ENCODE results near the gene TEC. TPM values are rescaled to one million over a fixed set of nuclear protein-coding genes. Genes with fewer than 3 reads are reported as not detected.
"Not testable (repeated sequence)": the region's sequence is repeated elsewhere in the genome, so short reads cannot be mapped to it uniquely, and the experiment has no call there.

The TEC gene
- polyA plus RNA-seq, 1 of the 3 experiments (the other 2 are of a cell fraction) = 0.85 TPM

DNA sequence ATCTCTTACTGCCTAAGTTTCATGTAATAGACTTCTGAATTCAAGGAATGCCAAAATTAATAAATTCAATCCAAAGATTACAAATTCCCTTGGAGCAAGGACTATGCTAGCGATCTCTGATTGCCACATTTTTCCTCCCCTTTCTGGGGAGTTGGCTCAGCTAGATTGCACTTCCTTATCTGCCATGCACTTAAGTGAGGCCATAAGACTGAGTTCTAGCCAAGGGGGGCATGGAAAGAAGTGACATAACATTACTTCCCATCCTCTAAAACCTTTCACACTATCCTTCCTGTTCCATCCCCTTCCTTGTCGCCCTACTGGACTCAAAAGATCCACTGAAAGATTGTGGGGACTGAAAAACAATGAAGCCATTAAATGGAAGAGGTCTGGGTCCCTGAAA is 81.8 kb downstream of the TEC start:
- no peaks in the 10 kb centered on the region for H3F3A ChIP-seq (replicated peaks; ENCODE audit: insufficient read depth)
- H2AFZ ChIP-seq (ENCODE audit: low read depth) = no peak overlapping the region
- TF ChIP-seq ELF1 (IDR thresholded peaks at IDR 0.05) = no peak
- no peak for TF ChIP-seq RCOR1 (IDR thresholded peaks at IDR 0.05; ENCODE audit: low read length)
- TF ChIP-seq GATA2 (CRISPR knock-in tag; IDR thresholded peaks at IDR 0.05) = no peak
- no peak for TF ChIP-seq TEAD4 (IDR thresholded peaks at IDR 0.05; ENCODE audit: borderline replicate concordance, insufficient read depth)
- TF ChIP-seq NRF1 (IDR thresholded peaks at IDR 0.05; ENCODE audit: low read depth, low read length) = no peak
- TF ChIP-seq TCF12 (IDR thresholded peaks at IDR 0.05) = no peak
- no peak for TF ChIP-seq FOXM1 (IDR thresholded peaks at IDR 0.05; ENCODE audit: low read depth)
- no peak for TF ChIP-seq SIN3A (IDR thresholded peaks at IDR 0.05; ENCODE audit: borderline replicate concordance, low read depth, low read length)
- 50% methylated on average over 2 of the region's 2 CpGs for WGBS (ENCODE audit: low lambda C conversion rate)
- ChIA-PET CTCF (no interaction called here), POLR2A (no interaction called here)
- H3K4me3 ChIP-seq (ENCODE audit: low read depth in 2 of 2, low read length in 1 of 2) = no peak overlapping the region
- H3K27me3 ChIP-seq (ENCODE audit: insufficient read depth) = no peaks in the 10 kb centered on the region
- H3K4me2 ChIP-seq = no peak overlapping the region
- H3K27ac ChIP-seq (ENCODE audit: low read depth in 2 of 2, low read length in 1 of 2) = no peak overlapping the region
- DNase-seq = no peak
- H3K79me2 ChIP-seq (ENCODE audit: insufficient read depth) = no peaks in the 10 kb centered on the region
- no peaks in the 10 kb centered on the region for H4K20me1 ChIP-seq (ENCODE audit: insufficient read depth)
- H3K9me2 ChIP-seq = no peaks in the 10 kb centered on the region
- no peaks in the 10 kb centered on the region for H3K9me3 ChIP-seq
- H3K9ac ChIP-seq = no peak overlapping the region
- H3K36me3 ChIP-seq (replicated peaks in 1 of 2; ENCODE audit: control insufficient read depth in 1 of 2, insufficient read depth in 2 of 2, low read length in 1 of 2) = no peaks in the 10 kb centered on the region
- H3K4me1 ChIP-seq (ENCODE audit: control insufficient read depth in 1 of 2, insufficient read depth in 2 of 2, low read depth in 1 of 2, low read length in 1 of 2) = no peaks in the 10 kb centered on the region; a peak in 1 of 4 replicates

DNA sequence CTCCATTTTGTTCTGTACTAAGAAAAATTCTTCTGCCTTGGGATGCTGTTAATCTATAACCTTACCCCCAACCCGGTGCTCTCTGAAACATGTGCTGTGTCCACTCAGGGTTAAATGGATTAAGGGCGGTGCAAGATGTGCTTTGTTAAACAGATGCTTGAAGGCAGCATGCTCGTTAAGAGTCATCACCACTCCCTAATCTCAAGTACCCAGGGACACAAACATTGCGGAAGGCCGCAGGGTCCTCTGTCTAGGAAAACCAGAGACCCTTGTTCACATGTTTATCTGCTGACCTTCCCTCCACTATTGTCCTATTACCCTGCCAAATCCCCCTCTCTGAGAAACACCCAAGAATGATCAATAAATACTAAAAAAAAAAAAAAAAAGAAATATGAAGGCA is 82.6 kb downstream of the TEC start:
- H3K27ac ChIP-seq (ENCODE audit: low read depth in 2 of 2, low read length in 1 of 2); H3K9me2 ChIP-seq; H3K4me2 ChIP-seq; H3K4me3 ChIP-seq (ENCODE audit: low read depth in 2 of 2, low read length in 1 of 2); POLR2A ChIA-PET; H2AFZ ChIP-seq (ENCODE audit: low read depth); H3K36me3 ChIP-seq (replicated peaks in 1 of 2; ENCODE audit: control insufficient read depth in 1 of 2, insufficient read depth in 2 of 2, low read length in 1 of 2); DNase-seq; H3K9me3 ChIP-seq; H3K79me2 ChIP-seq (ENCODE audit: insufficient read depth); H4K20me1 ChIP-seq (ENCODE audit: insufficient read depth); H3K4me1 ChIP-seq (ENCODE audit: control insufficient read depth in 1 of 2, insufficient read depth in 2 of 2, low read depth in 1 of 2, low read length in 1 of 2); H3K27me3 ChIP-seq (ENCODE audit: insufficient read depth); H3F3A ChIP-seq (replicated peaks; ENCODE audit: insufficient read depth); CTCF ChIA-PET; H3K9ac ChIP-seq: not testable (repeated sequence)
- WGBS (ENCODE audit: low lambda C conversion rate) = 64% methylated on average over 3 of the region's 5 CpGs

DNA sequence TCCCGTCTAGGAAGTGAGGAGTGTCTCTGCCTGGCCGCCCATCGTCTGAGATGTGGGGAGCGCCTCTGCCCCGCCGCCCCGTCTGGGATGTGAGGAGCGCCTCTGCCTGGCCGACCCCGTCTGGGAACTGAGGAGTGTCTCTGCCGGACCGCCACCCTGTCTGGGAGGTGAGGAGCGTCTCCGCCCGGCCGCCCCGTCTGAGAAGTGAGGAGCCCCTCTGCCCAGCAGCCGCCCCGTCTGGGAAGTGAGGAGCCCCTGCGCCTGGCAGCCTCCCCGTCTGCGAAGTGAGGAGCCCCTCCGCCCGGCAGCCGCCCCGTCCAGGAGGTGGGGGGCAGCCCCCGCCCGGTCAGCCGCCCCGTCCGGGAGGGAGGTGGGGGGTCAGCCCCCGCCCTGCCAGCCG is 83.2 kb downstream of the TEC start:
- H2AFZ ChIP-seq (ENCODE audit: low read depth); H3F3A ChIP-seq (replicated peaks; ENCODE audit: insufficient read depth); H4K20me1 ChIP-seq (ENCODE audit: insufficient read depth); H3K9me2 ChIP-seq; H3K79me2 ChIP-seq (ENCODE audit: insufficient read depth); CTCF ChIA-PET; H3K9ac ChIP-seq; H3K4me3 ChIP-seq (ENCODE audit: low read depth in 2 of 2, low read length in 1 of 2); H3K27me3 ChIP-seq (ENCODE audit: insufficient read depth); POLR2A ChIA-PET; H3K27ac ChIP-seq (ENCODE audit: low read depth in 2 of 2, low read length in 1 of 2); DNase-seq; H3K9me3 ChIP-seq; H3K4me2 ChIP-seq; H3K36me3 ChIP-seq (replicated peaks in 1 of 2; ENCODE audit: control insufficient read depth in 1 of 2, insufficient read depth in 2 of 2, low read length in 1 of 2); H3K4me1 ChIP-seq (ENCODE audit: control insufficient read depth in 1 of 2, insufficient read depth in 2 of 2, low read depth in 1 of 2, low read length in 1 of 2): not testable (repeated sequence)
- WGBS (ENCODE audit: low lambda C conversion rate) = 96% methylated on average over 20 of the region's 33 CpGs

DNA sequence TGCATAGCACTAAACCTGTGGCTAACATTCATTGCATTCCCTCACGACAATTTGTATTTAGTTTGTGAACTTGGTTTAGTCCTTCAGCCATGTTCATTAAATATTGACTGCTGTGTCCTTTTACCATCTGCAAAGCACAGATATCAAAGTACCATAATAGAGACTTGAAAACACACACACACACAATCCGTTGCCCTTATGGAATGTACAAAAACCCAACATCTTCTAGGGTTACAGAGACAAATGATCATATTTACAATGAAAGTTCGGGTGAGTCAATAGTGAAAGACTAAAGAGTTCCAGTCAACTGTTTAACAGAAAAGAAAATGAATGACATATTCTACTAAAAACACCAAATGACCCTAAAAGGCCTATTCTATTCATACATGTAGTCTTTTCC is 84.8 kb downstream of the TEC start:
- no peak overlapping the region for H3K4me2 ChIP-seq
- H4K20me1 ChIP-seq (ENCODE audit: insufficient read depth) = no peaks in the 10 kb centered on the region
- ChIA-PET POLR2A (no interaction called here), CTCF (no interaction called here)
- DNase-seq = no peak
- H3K9me2 ChIP-seq = no peaks in the 10 kb centered on the region
- H3F3A ChIP-seq (replicated peaks; ENCODE audit: insufficient read depth) = no peaks in the 10 kb centered on the region
- H3K27ac ChIP-seq (ENCODE audit: low read depth in 2 of 2, low read length in 1 of 2) = no peak overlapping the region
- no peak overlapping the region for H2AFZ ChIP-seq (ENCODE audit: low read depth)
- H3K9me3 ChIP-seq = no peaks in the 10 kb centered on the region
- no peaks in the 10 kb centered on the region for H3K4me1 ChIP-seq (ENCODE audit: control insufficient read depth in 1 of 2, insufficient read depth in 2 of 2, low read depth in 1 of 2, low read length in 1 of 2)
- WGBS (ENCODE audit: low lambda C conversion rate) = 79% methylated on average over 3 of the region's 3 CpGs
- H3K36me3 ChIP-seq (replicated peaks in 1 of 2; ENCODE audit: control insufficient read depth in 1 of 2, insufficient read depth in 2 of 2, low read length in 1 of 2) = no peaks in the 10 kb centered on the region
- H3K27me3 ChIP-seq (ENCODE audit: insufficient read depth) = no peaks in the 10 kb centered on the region
- no peak overlapping the region for H3K4me3 ChIP-seq (ENCODE audit: low read depth in 2 of 2, low read length in 1 of 2)
- no peak overlapping the region for H3K9ac ChIP-seq
- H3K79me2 ChIP-seq (ENCODE audit: insufficient read depth) = no peaks in the 10 kb centered on the region
- TF ChIP-seq, protein P1, sequence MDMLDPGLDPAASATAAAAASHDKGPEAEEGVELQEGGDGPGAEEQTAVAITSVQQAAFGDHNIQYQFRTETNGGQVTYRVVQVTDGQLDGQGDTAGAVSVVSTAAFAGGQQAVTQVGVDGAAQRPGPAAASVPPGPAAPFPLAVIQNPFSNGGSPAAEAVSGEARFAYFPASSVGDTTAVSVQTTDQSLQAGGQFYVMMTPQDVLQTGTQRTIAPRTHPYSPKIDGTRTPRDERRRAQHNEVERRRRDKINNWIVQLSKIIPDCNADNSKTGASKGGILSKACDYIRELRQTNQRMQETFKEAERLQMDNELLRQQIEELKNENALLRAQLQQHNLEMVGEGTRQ (IDR thresholded peaks at IDR 0.05; ENCODE audit: borderline replicate concordance, low read depth, low read length) = no peak
- no peak for TF ChIP-seq RXRA (IDR thresholded peaks at IDR 0.05; ENCODE audit: borderline replicate concordance, low read depth)
- TF ChIP-seq, protein P2, sequence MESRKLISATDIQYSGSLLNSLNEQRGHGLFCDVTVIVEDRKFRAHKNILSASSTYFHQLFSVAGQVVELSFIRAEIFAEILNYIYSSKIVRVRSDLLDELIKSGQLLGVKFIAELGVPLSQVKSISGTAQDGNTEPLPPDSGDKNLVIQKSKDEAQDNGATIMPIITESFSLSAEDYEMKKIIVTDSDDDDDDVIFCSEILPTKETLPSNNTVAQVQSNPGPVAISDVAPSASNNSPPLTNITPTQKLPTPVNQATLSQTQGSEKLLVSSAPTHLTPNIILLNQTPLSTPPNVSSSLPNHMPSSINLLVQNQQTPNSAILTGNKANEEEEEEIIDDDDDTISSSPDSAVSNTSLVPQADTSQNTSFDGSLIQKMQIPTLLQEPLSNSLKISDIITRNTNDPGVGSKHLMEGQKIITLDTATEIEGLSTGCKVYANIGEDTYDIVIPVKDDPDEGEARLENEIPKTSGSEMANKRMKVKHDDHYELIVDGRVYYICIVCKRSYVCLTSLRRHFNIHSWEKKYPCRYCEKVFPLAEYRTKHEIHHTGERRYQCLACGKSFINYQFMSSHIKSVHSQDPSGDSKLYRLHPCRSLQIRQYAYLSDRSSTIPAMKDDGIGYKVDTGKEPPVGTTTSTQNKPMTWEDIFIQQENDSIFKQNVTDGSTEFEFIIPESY (IDR thresholded peaks at IDR 0.05; ENCODE audit: borderline replicate concordance, low read depth) = no peak
- TF ChIP-seq, protein P3, sequence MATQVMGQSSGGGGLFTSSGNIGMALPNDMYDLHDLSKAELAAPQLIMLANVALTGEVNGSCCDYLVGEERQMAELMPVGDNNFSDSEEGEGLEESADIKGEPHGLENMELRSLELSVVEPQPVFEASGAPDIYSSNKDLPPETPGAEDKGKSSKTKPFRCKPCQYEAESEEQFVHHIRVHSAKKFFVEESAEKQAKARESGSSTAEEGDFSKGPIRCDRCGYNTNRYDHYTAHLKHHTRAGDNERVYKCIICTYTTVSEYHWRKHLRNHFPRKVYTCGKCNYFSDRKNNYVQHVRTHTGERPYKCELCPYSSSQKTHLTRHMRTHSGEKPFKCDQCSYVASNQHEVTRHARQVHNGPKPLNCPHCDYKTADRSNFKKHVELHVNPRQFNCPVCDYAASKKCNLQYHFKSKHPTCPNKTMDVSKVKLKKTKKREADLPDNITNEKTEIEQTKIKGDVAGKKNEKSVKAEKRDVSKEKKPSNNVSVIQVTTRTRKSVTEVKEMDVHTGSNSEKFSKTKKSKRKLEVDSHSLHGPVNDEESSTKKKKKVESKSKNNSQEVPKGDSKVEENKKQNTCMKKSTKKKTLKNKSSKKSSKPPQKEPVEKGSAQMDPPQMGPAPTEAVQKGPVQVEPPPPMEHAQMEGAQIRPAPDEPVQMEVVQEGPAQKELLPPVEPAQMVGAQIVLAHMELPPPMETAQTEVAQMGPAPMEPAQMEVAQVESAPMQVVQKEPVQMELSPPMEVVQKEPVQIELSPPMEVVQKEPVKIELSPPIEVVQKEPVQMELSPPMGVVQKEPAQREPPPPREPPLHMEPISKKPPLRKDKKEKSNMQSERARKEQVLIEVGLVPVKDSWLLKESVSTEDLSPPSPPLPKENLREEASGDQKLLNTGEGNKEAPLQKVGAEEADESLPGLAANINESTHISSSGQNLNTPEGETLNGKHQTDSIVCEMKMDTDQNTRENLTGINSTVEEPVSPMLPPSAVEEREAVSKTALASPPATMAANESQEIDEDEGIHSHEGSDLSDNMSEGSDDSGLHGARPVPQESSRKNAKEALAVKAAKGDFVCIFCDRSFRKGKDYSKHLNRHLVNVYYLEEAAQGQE (IDR thresholded peaks at IDR 0.05; ENCODE audit: low read depth, low read length) = no peak

Measured in SK-N-SH (cell line).